ENCODE measurements around the gene BTBD16. TPM values are rescaled to one million over a fixed set of nuclear protein-coding genes. Genes with fewer than 3 reads are reported as not detected.

Gene BTBD16
- polyA plus RNA-seq, 1 donor = 0.79 TPM

DNA sequence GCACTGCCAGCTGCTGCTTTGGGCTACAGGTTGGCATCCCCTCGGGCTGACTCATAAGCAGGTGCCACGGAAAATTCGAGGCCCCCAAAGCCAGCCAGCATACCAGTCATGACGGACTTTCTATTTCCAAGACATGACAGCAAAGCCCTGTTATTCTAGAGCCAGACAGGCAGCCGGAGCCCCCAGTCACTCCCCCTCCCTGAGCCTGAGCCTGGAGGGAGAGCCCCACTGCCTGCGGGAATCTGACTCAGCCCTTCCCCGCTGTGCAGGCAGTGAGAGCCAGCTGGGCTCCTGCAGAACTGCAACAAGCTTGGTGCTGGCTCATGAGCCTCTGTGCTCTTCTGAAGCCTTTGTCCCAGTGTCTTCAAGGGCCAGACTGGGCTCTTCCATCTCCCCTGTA, 15.8 kb downstream of the BTBD16 start:
- Histone ChIP-seq H3K27ac (ENCODE audit: low read length) (no peak overlapping the region), H3K9me3 (ENCODE audit: control insufficient read depth, low read depth, low read length) (no peaks in the 10 kb centered on the region), H3K4me1 (ENCODE audit: control insufficient read depth, insufficient read depth, low read length) (no peaks in the 10 kb centered on the region), H3K4me3 (ENCODE audit: low read length) (no peak overlapping the region), H3K27me3 (ENCODE audit: control insufficient read depth, insufficient read depth, low read length) (no peaks in the 10 kb centered on the region), H3K36me3 (ENCODE audit: control insufficient read depth, insufficient read depth, low read length) (no peaks in the 10 kb centered on the region)
- no CpG with 5 or more reads among the region's 7 CpGs for WGBS (ENCODE audit: insufficient coverage, low lambda C conversion rate)
- no peak for DNase-seq

DNA sequence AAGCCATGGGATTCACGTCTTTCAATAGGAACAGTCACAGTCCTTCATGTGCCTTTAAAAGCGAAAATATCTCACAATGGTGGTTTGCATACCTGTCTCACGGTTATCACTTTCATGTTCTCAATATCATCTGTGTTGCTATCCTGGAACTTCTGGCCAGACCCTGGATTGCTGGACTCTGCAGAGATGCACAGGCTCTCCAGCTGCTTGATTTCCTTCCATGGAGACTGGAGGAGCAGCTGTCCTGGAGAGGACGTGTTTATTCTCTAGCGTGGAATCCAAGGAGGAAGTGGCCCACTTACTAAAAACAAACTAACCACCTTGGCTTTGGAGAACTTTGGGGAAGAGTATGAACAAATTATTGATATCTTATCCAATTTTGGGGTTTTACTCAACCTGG, 16.5 kb downstream of the BTBD16 start:
- no CpG with 5 or more reads among the region's 5 CpGs for WGBS (ENCODE audit: insufficient coverage, low lambda C conversion rate)
- Histone ChIP-seq H3K9me3 (ENCODE audit: control insufficient read depth, low read depth, low read length) (no peaks in the 10 kb centered on the region), H3K27me3 (ENCODE audit: control insufficient read depth, insufficient read depth, low read length) (no peaks in the 10 kb centered on the region), H3K4me1 (ENCODE audit: control insufficient read depth, insufficient read depth, low read length) (no peaks in the 10 kb centered on the region), H3K36me3 (ENCODE audit: control insufficient read depth, insufficient read depth, low read length) (no peaks in the 10 kb centered on the region), H3K4me3 (ENCODE audit: low read length) (no peak overlapping the region), H3K27ac (ENCODE audit: low read length) (no peak overlapping the region)
- no peak for DNase-seq

DNA sequence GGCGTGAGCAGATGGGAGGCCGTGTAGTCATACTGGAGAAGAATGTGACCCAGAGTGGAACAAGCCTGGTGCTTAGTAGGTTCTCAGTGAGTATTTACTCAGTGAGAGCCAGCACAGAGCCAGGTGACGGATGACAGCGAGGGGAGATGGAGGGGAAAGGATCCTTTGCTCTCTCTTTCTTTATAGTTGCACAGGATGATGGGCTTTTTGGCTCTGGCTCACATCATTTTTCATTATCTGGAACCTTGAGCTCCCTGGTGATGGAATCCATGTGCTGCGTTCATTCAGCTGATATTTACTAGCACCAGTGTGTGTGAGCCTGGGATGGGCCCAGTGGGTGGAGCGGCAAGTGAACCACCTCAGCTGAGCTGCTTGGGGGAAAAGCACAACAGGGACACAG, 17.2 kb downstream of the BTBD16 start:
- Histone ChIP-seq H3K27ac (ENCODE audit: low read length) (no peak overlapping the region), H3K9me3 (ENCODE audit: control insufficient read depth, low read depth, low read length) (no peaks in the 10 kb centered on the region), H3K4me1 (ENCODE audit: control insufficient read depth, insufficient read depth, low read length) (no peaks in the 10 kb centered on the region), H3K36me3 (ENCODE audit: control insufficient read depth, insufficient read depth, low read length) (no peaks in the 10 kb centered on the region), H3K4me3 (ENCODE audit: low read length) (no peak overlapping the region), H3K27me3 (ENCODE audit: control insufficient read depth, insufficient read depth, low read length) (no peaks in the 10 kb centered on the region)
- DNase-seq = no peak
- no CpG with 5 or more reads among the region's 6 CpGs for WGBS (ENCODE audit: insufficient coverage, low lambda C conversion rate)

DNA sequence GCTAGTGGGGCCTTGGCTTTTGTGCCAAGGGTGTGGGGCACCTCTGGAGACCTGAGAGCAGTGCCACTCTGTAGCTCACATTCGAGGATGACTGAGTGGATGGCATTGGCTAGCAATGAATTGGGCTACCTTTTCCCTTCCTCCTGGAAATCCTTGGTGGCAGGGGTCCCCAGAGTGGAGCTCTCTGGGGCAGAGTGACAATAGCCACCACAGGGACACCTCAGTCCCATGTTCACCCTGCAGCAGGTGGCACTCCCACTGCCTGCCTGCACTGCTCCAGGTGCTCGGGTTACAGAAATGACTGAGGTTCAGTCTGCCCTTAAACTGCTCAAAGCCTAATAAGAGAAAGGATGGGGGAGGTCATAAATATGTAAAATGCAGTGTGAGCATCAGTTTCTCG, 17.8 kb downstream of the BTBD16 start:
- no peak for DNase-seq
- Histone ChIP-seq H3K4me3 (ENCODE audit: low read length) (no peak overlapping the region), H3K4me1 (ENCODE audit: control insufficient read depth, insufficient read depth, low read length) (no peaks in the 10 kb centered on the region), H3K27ac (ENCODE audit: low read length) (no peak overlapping the region), H3K36me3 (ENCODE audit: control insufficient read depth, insufficient read depth, low read length) (no peaks in the 10 kb centered on the region), H3K27me3 (ENCODE audit: control insufficient read depth, insufficient read depth, low read length) (no peaks in the 10 kb centered on the region), H3K9me3 (ENCODE audit: control insufficient read depth, low read depth, low read length) (no peaks in the 10 kb centered on the region)
- WGBS (ENCODE audit: insufficient coverage, low lambda C conversion rate) = 100% methylated on average over 1 of the region's 3 CpGs

- Histone ChIP-seq H3K4me1 (ENCODE audit: control insufficient read depth, insufficient read depth, low read length) (no peaks in the 10 kb centered on the region), H3K36me3 (ENCODE audit: control insufficient read depth, insufficient read depth, low read length) (no peaks in the 10 kb centered on the region), H3K27me3 (ENCODE audit: control insufficient read depth, insufficient read depth, low read length) (no peaks in the 10 kb centered on the region), H3K4me3 (ENCODE audit: low read length) (no peak overlapping the region), H3K27ac (ENCODE audit: low read length) (no peak overlapping the region), H3K9me3 (ENCODE audit: control insufficient read depth, low read depth, low read length) (no peaks in the 10 kb centered on the region)
- whole genome bisulfite sequencing (ENCODE audit: insufficient coverage, low lambda C conversion rate) = no CpG with 5 or more reads among the region's 7 CpGs
- DNase-seq = no peak
These were observed 19.2 kb downstream of the BTBD16 start for GRCh38 chr10:122290334-122290733.

DNA sequence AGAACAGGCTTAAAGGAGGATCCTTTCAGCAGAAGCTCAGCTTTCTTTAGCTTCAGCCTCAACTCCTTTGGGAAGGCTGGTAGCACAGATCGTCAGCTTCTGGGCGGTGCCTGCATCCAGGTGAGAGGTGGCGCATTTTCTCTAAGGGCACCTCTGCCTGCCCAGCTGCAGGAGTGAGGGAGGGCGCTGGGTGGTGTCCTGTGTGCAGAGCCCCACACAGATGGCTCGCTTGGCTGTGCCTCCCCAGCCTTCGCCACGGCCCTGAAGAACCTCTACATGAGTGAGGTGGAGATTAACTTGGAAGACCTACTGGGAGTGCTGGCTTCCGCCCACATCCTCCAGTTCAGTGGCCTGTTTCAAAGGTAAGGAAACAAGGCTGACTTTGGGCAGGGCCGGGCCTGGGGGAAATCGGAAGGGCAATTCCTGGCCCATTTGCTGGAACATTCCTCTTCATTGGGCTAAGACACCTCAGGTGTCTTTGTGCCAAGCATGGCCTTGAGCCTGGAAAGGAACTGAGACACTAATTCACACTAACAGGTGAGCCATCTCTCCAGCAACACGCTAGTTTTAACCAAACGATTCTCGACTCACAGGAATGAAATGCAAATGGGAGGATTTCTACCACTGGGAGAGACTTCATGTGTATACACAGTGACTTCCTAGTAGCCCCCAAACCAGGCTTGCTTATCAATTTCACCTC, 19.9 kb downstream of the BTBD16 start:
- Histone ChIP-seq H3K4me3 (ENCODE audit: low read length) (no peak overlapping the region), H3K36me3 (ENCODE audit: control insufficient read depth, insufficient read depth, low read length) (no peaks in the 10 kb centered on the region), H3K27me3 (ENCODE audit: control insufficient read depth, insufficient read depth, low read length) (no peaks in the 10 kb centered on the region), H3K9me3 (ENCODE audit: control insufficient read depth, low read depth, low read length) (no peaks in the 10 kb centered on the region), H3K4me1 (ENCODE audit: control insufficient read depth, insufficient read depth, low read length) (no peaks in the 10 kb centered on the region), H3K27ac (ENCODE audit: low read length) (no peak overlapping the region)
- DNase-seq = no peak
- WGBS (ENCODE audit: insufficient coverage, low lambda C conversion rate) = no CpG with 5 or more reads among the region's 13 CpGs

- Histone ChIP-seq H3K4me1 (ENCODE audit: control insufficient read depth, insufficient read depth, low read length) (no peaks in the 10 kb centered on the region), H3K27me3 (ENCODE audit: control insufficient read depth, insufficient read depth, low read length) (no peaks in the 10 kb centered on the region), H3K4me3 (ENCODE audit: low read length) (no peak overlapping the region), H3K9me3 (ENCODE audit: control insufficient read depth, low read depth, low read length) (no peaks in the 10 kb centered on the region), H3K27ac (ENCODE audit: low read length) (no peak overlapping the region), H3K36me3 (ENCODE audit: control insufficient read depth, insufficient read depth, low read length) (no peaks in the 10 kb centered on the region)
- no peak for DNase-seq
- WGBS (ENCODE audit: insufficient coverage, low lambda C conversion rate) = no CpG with 5 or more reads among the region's 5 CpGs
These were observed 20.6 kb downstream of the BTBD16 start for GRCh38 chr10:122291739-122292138.

- Histone ChIP-seq H3K9me3 (ENCODE audit: control insufficient read depth, low read depth, low read length) (no peaks in the 10 kb centered on the region), H3K4me3 (ENCODE audit: low read length) (no peak overlapping the region), H3K36me3 (ENCODE audit: control insufficient read depth, insufficient read depth, low read length) (no peaks in the 10 kb centered on the region), H3K27me3 (ENCODE audit: control insufficient read depth, insufficient read depth, low read length) (no peaks in the 10 kb centered on the region), H3K4me1 (ENCODE audit: control insufficient read depth, insufficient read depth, low read length) (no peaks in the 10 kb centered on the region), H3K27ac (ENCODE audit: low read length) (no peak overlapping the region)
- DNase-seq = no peak
- WGBS (ENCODE audit: insufficient coverage, low lambda C conversion rate) = no CpG with 5 or more reads among the region's 3 CpGs
These were observed 21.3 kb downstream of the BTBD16 start for GRCh38 chr10:122292376-122292775.

GRCh38 chr10:122293156-122293960, 22.3 kb downstream of the BTBD16 start:
- H3K9me3 ChIP-seq (ENCODE audit: control insufficient read depth, low read depth, low read length) = no peaks in the 10 kb centered on the region
- H3K4me1 ChIP-seq (ENCODE audit: control insufficient read depth, insufficient read depth, low read length) = no peaks in the 10 kb centered on the region
- H3K27me3 ChIP-seq (ENCODE audit: control insufficient read depth, insufficient read depth, low read length) = no peaks in the 10 kb centered on the region
- no peaks in the 10 kb centered on the region for H3K36me3 ChIP-seq (ENCODE audit: control insufficient read depth, insufficient read depth, low read length)
- H3K27ac ChIP-seq (ENCODE audit: low read length) = no peak overlapping the region
- peak in 1 of 2 donors; percentile 62 for DNase-seq
- no CpG with 5 or more reads among the region's 10 CpGs for WGBS (ENCODE audit: insufficient coverage, low lambda C conversion rate)
- H3K4me3 ChIP-seq (ENCODE audit: low read length) = no peak overlapping the region

DNA sequence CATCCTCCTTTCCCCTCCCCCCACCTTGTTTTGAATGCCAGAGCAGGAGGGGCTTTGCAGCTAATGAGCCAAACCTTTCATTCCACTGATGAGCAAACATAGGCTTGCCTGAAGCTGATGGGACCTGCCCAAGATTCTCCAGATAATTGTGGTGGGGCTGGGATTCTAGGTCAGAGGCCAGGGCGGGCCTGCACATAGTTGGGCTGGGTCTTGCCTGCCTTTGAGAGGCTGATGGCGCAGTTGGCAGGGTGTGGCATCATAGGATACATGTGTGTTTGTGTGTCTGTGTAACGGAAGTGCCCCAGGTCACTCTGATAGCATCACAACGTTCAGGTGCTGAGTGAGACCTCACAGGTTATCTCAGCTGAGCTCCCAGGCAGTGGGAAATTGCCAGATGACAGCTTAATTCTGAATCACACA, 22.9 kb downstream of the BTBD16 start:
- DNase-seq = peak in 1 of 2 donors; percentile 71
- no peaks in the 10 kb centered on the region for H3K4me1 ChIP-seq (ENCODE audit: control insufficient read depth, insufficient read depth, low read length)
- no peak overlapping the region for H3K4me3 ChIP-seq (ENCODE audit: low read length)
- WGBS (ENCODE audit: insufficient coverage, low lambda C conversion rate) = 40% methylated on average over 1 of the region's 4 CpGs
- no peaks in the 10 kb centered on the region for H3K27me3 ChIP-seq (ENCODE audit: control insufficient read depth, insufficient read depth, low read length)
- H3K27ac ChIP-seq (ENCODE audit: low read length) = no peak overlapping the region
- H3K9me3 ChIP-seq (ENCODE audit: control insufficient read depth, low read depth, low read length) = no peaks in the 10 kb centered on the region
- no peaks in the 10 kb centered on the region for H3K36me3 ChIP-seq (ENCODE audit: control insufficient read depth, insufficient read depth, low read length)
